HCT116 (cell line): ENCODE results near the gene OOSP1.

Source experiments
- CBX3 ChIP-seq: IDR thresholded peaks from 2 replicates; pipeline ENCODE4 v1.6.1; 2012; ENCODE audit warnings: low read depth
- EZH2 ChIP-seq: fragments of 200-600 bp; sonication (generic); IDR thresholded peaks from 2 replicates; pipeline ENCODE4 v1.6.1; 2017; ENCODE audit warnings: antibody characterized with exemption, mixed run types
- EZH2phosphoT487 ChIP-seq: fragments of 200-600 bp; IDR thresholded peaks from 2 replicates; pipeline ENCODE4 v1.6.1; 2018; ENCODE audit warnings: antibody characterized with exemption, borderline replicate concordance
- POLR2A ChIP-seq: IDR thresholded peaks from 2 replicates; pipeline ENCODE4 v1.7.0; 2011; ENCODE audit warnings: borderline replicate concordance; ENCODE audit not compliant: insufficient read depth, insufficient read length; ENCODE audit errors: extremely low read depth
- ZNF274 ChIP-seq: fragments of 200-500 bp; sonication (Bioruptor generic); IDR thresholded peaks from 2 replicates; pipeline ENCODE4 v1.6.1; 2014; ENCODE audit warnings: mild to moderate bottlenecking, low read depth, low read length, inconsistent platforms
- TF ChIP-seq, protein P1 (sequence below), 3 experiments: fragments of 200-600 bp in 1 of 3; sonication (generic) in 1 of 3; IDR thresholded peaks in 2 of 3; conservative IDR thresholded peaks in 1 of 3; 2 replicates each; pipeline ENCODE4 v1.5.1; 2012 to 2017; ENCODE audit warnings: low read depth in 2 of 3, low read length in 2 of 3, antibody characterized with exemption in 1 of 3, borderline replicate concordance in 1 of 3, control low read depth in 1 of 3, mild to moderate bottlenecking in 1 of 3, mixed read lengths in 1 of 3, mixed run types in 1 of 3, moderate library complexity in 1 of 3; ENCODE audit not compliant: insufficient read depth in 1 of 3
- TF ChIP-seq, protein P2 (sequence below): IDR thresholded peaks from 2 replicates; pipeline ENCODE4 v1.6.1; 2012

DNA sequence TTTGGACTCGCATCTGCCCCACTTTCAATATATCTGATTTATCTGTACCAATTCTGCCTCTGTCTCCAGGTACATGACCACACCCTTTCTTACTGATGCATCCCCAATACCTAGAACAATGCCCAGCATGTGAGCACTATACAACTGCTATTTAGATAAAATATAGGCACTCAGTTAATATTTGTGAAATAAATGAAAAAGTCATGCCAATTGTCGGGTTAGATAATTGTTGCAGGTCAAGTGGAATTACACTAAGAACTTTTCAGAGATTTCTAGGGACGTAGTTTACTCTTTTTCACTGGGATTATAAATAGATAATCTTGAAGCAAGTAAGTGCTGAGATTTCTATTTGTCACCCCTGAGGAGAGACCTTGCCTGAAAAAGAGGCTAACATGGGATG is 46.1 kb downstream of the OOSP1 start:
- TF ChIP-seq ZNF274, result no peak
- TF ChIP-seq, protein P1, sequence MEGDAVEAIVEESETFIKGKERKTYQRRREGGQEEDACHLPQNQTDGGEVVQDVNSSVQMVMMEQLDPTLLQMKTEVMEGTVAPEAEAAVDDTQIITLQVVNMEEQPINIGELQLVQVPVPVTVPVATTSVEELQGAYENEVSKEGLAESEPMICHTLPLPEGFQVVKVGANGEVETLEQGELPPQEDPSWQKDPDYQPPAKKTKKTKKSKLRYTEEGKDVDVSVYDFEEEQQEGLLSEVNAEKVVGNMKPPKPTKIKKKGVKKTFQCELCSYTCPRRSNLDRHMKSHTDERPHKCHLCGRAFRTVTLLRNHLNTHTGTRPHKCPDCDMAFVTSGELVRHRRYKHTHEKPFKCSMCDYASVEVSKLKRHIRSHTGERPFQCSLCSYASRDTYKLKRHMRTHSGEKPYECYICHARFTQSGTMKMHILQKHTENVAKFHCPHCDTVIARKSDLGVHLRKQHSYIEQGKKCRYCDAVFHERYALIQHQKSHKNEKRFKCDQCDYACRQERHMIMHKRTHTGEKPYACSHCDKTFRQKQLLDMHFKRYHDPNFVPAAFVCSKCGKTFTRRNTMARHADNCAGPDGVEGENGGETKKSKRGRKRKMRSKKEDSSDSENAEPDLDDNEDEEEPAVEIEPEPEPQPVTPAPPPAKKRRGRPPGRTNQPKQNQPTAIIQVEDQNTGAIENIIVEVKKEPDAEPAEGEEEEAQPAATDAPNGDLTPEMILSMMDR (IDR thresholded peaks at IDR 0.05 in 2 of 3, conservative IDR thresholded peaks at IDR 0.05 in 1 of 3; ENCODE audit: borderline replicate concordance in 1 of 3, insufficient read depth in 1 of 3, low read depth in 2 of 3, low read length in 2 of 3), result no peak
- no peak for TF ChIP-seq POLR2A
- TF ChIP-seq EZH2, result no peak
- TF ChIP-seq, protein P2, sequence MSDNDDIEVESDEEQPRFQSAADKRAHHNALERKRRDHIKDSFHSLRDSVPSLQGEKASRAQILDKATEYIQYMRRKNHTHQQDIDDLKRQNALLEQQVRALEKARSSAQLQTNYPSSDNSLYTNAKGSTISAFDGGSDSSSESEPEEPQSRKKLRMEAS, result no peak
- TF ChIP-seq EZH2phosphoT487, result no peak
- TF ChIP-seq CBX3, result no peak
